K562 (cell line): ENCODE measurements around the gene ENPP5. TPM values are rescaled to one million over a fixed set of nuclear protein-coding genes. Genes with fewer than 3 reads are reported as not detected.
A peak's percentile ranks its signal among the peaks of the same experiment; 100 is the strongest.

Experiments used
- ATAC-seq: fragments of 200-7000 bp; cut with Tn5 transposase; 3 replicates; pipeline ENCODE4 v1.9.1; 2020; ENCODE audit warnings: moderate library complexity
- BruUV-seq: library from RNA; stranded (reverse); fragments of 400-500 nt; replicated peaks from 2 replicates; lab custom pipeline; 2021; lab: Mats Ljungman, UMichigan
- CTCF ChIA-PET: fragments of 300-600 bp; formaldehyde crosslinking; extraction: SDS; loops from one replicate; lab custom pipeline; 2021; ENCODE audit warnings: low intra/inter-chr PET ratio; lab: Yijun Ruan, JAX
- POLR2A ChIA-PET: fragments of 300-600, 350-650 bp; sonication (Branson Sonifier 250); formaldehyde crosslinking; extraction: SDS; loops from one replicate; lab custom pipeline; 2021; ENCODE audit warnings: antibody characterized with exemption, inconsistent platforms; lab: Yijun Ruan, JAX
- DNase-seq, 4 experiments: peaks; one replicate each; pipeline versions ENCODE4 v3.0.0 to v3.0.0-alpha.2; 2011 to 2018; ENCODE audit warnings: low spot score in 3 of 4, mixed read lengths in 3 of 4; ENCODE audit errors: extremely low read depth in 1 of 4
- FAIRE-seq: peaks from 2 replicates; lab custom pipeline; 2011; peaks lifted over from hg19 to GRCh38; lab: Jason Lieb, UNC
- H2AFZ ChIP-seq: 2 replicates; pipeline ENCODE4 v1.6.0; 2011; ENCODE audit warnings: low read depth, low read length, control low read depth, inconsistent platforms
- H3K27ac ChIP-seq: fragments of 200-600 bp; 3 replicates; pipeline ENCODE4 v1.8.0; 2011; ENCODE audit warnings: low read depth, mild to moderate bottlenecking, control low read depth, inconsistent platforms, low read length, moderate library complexity, mixed read lengths; ENCODE audit errors: extremely low read depth
- H3K27me3 ChIP-seq, 2 experiments: fragments of 300-600 bp in 1 of 2; 2 replicates in 1 of 2; 3 replicates in 1 of 2; pipeline versions ENCODE4 v1.6.0 to v1.8.0; 2011; ENCODE audit warnings: inconsistent platforms in 2 of 2, low read length in 2 of 2, mild to moderate bottlenecking in 1 of 2, mixed read lengths in 1 of 2, moderate library complexity in 1 of 2; ENCODE audit not compliant: control insufficient read depth in 2 of 2, insufficient read depth in 2 of 2
- H3K36me3 ChIP-seq: fragments of 300-600 bp; 3 replicates; pipeline ENCODE4 v1.8.0; 2011; ENCODE audit warnings: mild to moderate bottlenecking, low read length, inconsistent platforms; ENCODE audit not compliant: control insufficient read depth, insufficient read depth
- H3K4me1 ChIP-seq, 2 experiments: fragments of 200-600 bp in 1 of 2; replicated peaks in 1 of 2; 2 replicates in 1 of 2; 3 replicates in 1 of 2; pipeline versions ENCODE4 v1.5.1 to v1.8.0; 2011; ENCODE audit warnings: inconsistent platforms in 2 of 2, low read length in 2 of 2, mild to moderate bottlenecking in 1 of 2, mixed read lengths in 1 of 2, moderate library complexity in 1 of 2; ENCODE audit not compliant: control insufficient read depth in 2 of 2, insufficient read depth in 2 of 2
- H3K4me2 ChIP-seq: 2 replicates; pipeline ENCODE4 v1.6.1; 2011; ENCODE audit warnings: low read length, control low read depth, inconsistent platforms, mixed read lengths; ENCODE audit not compliant: insufficient read depth
- H3K4me3 ChIP-seq: fragments of 200-600 bp; sonication (generic), shearing (Covaris generic); 2 replicates; pipeline ENCODE4 v1.5.1; 2016; ENCODE audit warnings: control low read depth, inconsistent platforms
- H3K79me2 ChIP-seq: fragments of 200-600 bp; 3 replicates; pipeline ENCODE4 v1.8.0; 2011; ENCODE audit warnings: low read length, inconsistent platforms; ENCODE audit not compliant: control insufficient read depth, insufficient read depth
- H3K9ac ChIP-seq, 2 experiments: 2 replicates each; pipeline versions ENCODE4 v1.6.0 to v1.6.1; 2011; ENCODE audit warnings: low read depth in 2 of 2, low read length in 2 of 2, control low read depth in 1 of 2, inconsistent platforms in 1 of 2, mild to moderate bottlenecking in 1 of 2, mixed read lengths in 1 of 2; ENCODE audit not compliant: insufficient read depth in 1 of 2
- H3K9me1 ChIP-seq: one replicate; pipeline ENCODE4 v1.6.0; 2011; ENCODE audit warnings: inconsistent platforms, mild to moderate bottlenecking, low read length, moderate library complexity; ENCODE audit not compliant: control insufficient read depth, insufficient read depth
- H3K9me3 ChIP-seq: replicated peaks from 2 replicates; pipeline ENCODE4 v1.5.1; 2011; ENCODE audit warnings: low read depth, low read length, inconsistent platforms; ENCODE audit not compliant: control insufficient read depth, insufficient read depth
- H4K20me1 ChIP-seq: replicated peaks from 2 replicates; pipeline ENCODE4 v1.6.1; 2011; ENCODE audit warnings: low read length, inconsistent platforms, mixed read lengths; ENCODE audit not compliant: control insufficient read depth, insufficient read depth
- DNMT1 ChIP-seq: fragments of 450-650 bp; IDR thresholded peaks from 2 replicates; pipeline ENCODE4 v1.6.1; 2016; ENCODE audit warnings: antibody characterized with exemption, mild to moderate bottlenecking
- EGR1 ChIP-seq: fragments of 450-650 bp; conservative IDR thresholded peaks from 2 replicates; pipeline ENCODE4 v1.6.1; 2017; ENCODE audit warnings: mild to moderate bottlenecking
- HDAC3 ChIP-seq: fragments of 450-650 bp; IDR thresholded peaks from 2 replicates; pipeline ENCODE4 v1.6.1; 2018; ENCODE audit warnings: borderline replicate concordance, mild to moderate bottlenecking, moderate library complexity; ENCODE audit not compliant: partially characterized antibody
- ZNF431 ChIP-seq: sonication (generic); formaldehyde crosslinking; IDR thresholded peaks from 2 replicates; pipeline ENCODE4 v1.8.0; 2022; ENCODE audit warnings: mild to moderate bottlenecking, missing genetic modification reagents
- WGBS: fragments of 100-300 bp; shearing (Covaris generic); methylation state at CpG from one replicate; pipeline ENCODE4 v1.1.6; 2016; ENCODE audit warnings: low coverage, mixed read lengths; ENCODE audit not compliant: insufficient coverage; ENCODE audit errors: missing lambda C conversion rate; 5-methylcytosine and 5-hydroxymethylcytosine counted together
- in situ Hi-C: fragments of 300-500 bp; cut with MboI; formaldehyde crosslinking; loops from 4 replicates; pipeline ENCODE4 v1.15.0; 2018; ENCODE audit warnings: inconsistent platforms, mixed read lengths
- intact Hi-C: fragments of 100-400 bp; cut with micrococcal nuclease; formaldehyde crosslinking; loops from 2 replicates; pipeline ENCODE4 v1.14.2; 2022
- polyA plus RNA-seq, 8 experiments: library from polyadenylated mRNA; depleted of rRNA in 4 of 8; stranded (reverse) in 5 of 8; unstranded in 3 of 8; fragments of >200 nt; fragmentation: Nextera tagmentation in 2 of 8; fragmentation: Illumina TruSeq in 1 of 8; extraction: Ambion mirVana in 2 of 8; extraction: Trizol in 1 of 8; gene quantifications; 2 replicates each; pipeline versions ENCODE4 v1.2.1 to v1.2.3, GENCODE V29; 2011 to 2014; ENCODE audit warnings: inconsistent platforms in 1 of 8, missing spikeins in 1 of 8
- total RNA-seq, 7 experiments: library from RNA; depleted of rRNA in 6 of 7; stranded (reverse); fragments of >200 nt in 6 of 7; fragmentation: Illumina TruSeq in 2 of 7; extraction: Trizol in 2 of 7; gene quantifications; 2 replicates each; pipeline versions ENCODE4 v1.2.1 to v1.2.3, GENCODE V29; 2011 to 2021; ENCODE audit warnings: low replicate concordance in 1 of 7

The ENPP5 gene
- total and polyA plus RNA-seq, 9 of the 15 experiments (the other 6 are each of a cell fraction or from before 2014, with no cell fraction given): not detected

GRCh38 chr6:46210294-46210693 lies 39.5 kb upstream of the ENPP5 start:
- Histone ChIP-seq H3K4me1 (no peaks in the 10 kb centered on the region), H3K27me3 (no peaks in the 10 kb centered on the region), H3K9ac (no peak overlapping the region), H3K9me1 (no peaks in the 10 kb centered on the region), H2AFZ (no peak overlapping the region), H3K9me3 (no peaks in the 10 kb centered on the region), H3K27ac (no peak overlapping the region), H3K4me3 (no peak overlapping the region), H3K4me2 (no peak overlapping the region), H3K36me3 (no peaks in the 10 kb centered on the region), H3K79me2 (no peaks in the 10 kb centered on the region), H4K20me1 (no peaks in the 10 kb centered on the region)
- no TSS peak for BruUV-seq
- TF ChIP-seq HDAC3 (no peak), DNMT1 (no peak), ZNF431 (CRISPR knock-in tag) (peak; percentile 60; the same call in 1 of the 2 replicates)
- POLR2A ChIA-PET: no interaction called here
- FAIRE-seq (no peak), ATAC-seq (no peak), DNase-seq (no peak)
- 5% methylated on average over 5 of the region's 5 CpGs for WGBS
- intact Hi-C loops: no loop called here
- in situ Hi-C loops: no loop called here
- CTCF ChIA-PET: no interaction called here

DNA sequence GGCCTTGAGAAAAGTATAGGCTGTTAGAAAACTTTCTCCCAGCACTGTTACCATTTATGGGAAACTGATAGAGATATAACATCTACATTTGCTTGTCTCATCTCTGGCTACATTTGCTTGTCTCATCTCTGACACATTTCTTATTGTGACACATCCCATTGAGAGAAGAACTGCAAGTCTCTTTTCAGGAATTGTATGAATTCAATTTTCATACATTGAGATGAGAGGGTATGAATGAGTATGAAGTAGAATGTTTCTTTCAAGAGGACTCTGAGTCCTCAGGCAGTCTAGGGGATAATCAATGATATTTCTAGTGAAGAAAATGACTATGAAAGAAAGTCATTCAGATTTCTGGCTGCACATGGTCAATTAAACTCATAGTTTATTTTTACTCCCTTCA lies 37.5 kb upstream of the ENPP5 start:
- no peak for DNase-seq
- ChIA-PET CTCF (no interaction called here), POLR2A (no interaction called here)
- no peak for ATAC-seq
- Histone ChIP-seq H2AFZ (no peak overlapping the region), H3K9me3 (no peaks in the 10 kb centered on the region), H3K9ac (no peak overlapping the region), H3K4me1 (no peaks in the 10 kb centered on the region), H3K4me3 (no peak overlapping the region), H3K79me2 (no peaks in the 10 kb centered on the region), H3K27ac (no peak overlapping the region), H3K27me3 (no peaks in the 10 kb centered on the region), H4K20me1 (no peaks in the 10 kb centered on the region), H3K9me1 (no peaks in the 10 kb centered on the region), H3K4me2 (no peak overlapping the region), H3K36me3 (no peaks in the 10 kb centered on the region)
- FAIRE-seq: no peak
- no TSS peak for BruUV-seq
- intact Hi-C loops: no loop called here
- TF ChIP-seq EGR1: no peak
- in situ Hi-C loops: no loop called here
